T1000 (cell line): ENCODE measurements around the gene GPR179.

ENCODE experiments used
- DNase-seq: peaks from one replicate; lab custom pipeline; 2025; ENCODE audit warnings: mixed read lengths; lab: John Stamatoyannopoulos, UW

The GPR179 gene

GRCh38 chr17:38343608-38344419 lies at the start of gene GPR179:
Gene GPR179 (minus strand): TSS chr17:38343956. CDS start chr17:38343789, 167 bp downstream.
- no peak for DNase-seq

- DNase-seq: no peak
Observed at GRCh38 chr17:38379448-38379847, 35.7 kb upstream of the GPR179 start.

GRCh38 chr17:38369124-38369886 lies 25.5 kb upstream of the GPR179 start:
- no peak for DNase-seq

- no peak for DNase-seq
Observed at GRCh38 chr17:38364741-38365140, 21.0 kb upstream of the GPR179 start.

- no peak for DNase-seq
Observed at GRCh38 chr17:38363016-38363415, 19.3 kb upstream of the GPR179 start.

- no peak for DNase-seq
Observed at GRCh38 chr17:38361694-38362465, 18.1 kb upstream of the GPR179 start.

- no peak for DNase-seq
Observed at GRCh38 chr17:38358586-38359513, 15.1 kb upstream of the GPR179 start.

GRCh38 chr17:38357486-38358123 lies 13.8 kb upstream of the GPR179 start:
- DNase-seq: no peak

- no peak for DNase-seq
Observed at GRCh38 chr17:38355251-38355650, 11.5 kb upstream of the GPR179 start.

- DNase-seq: no peak
Observed at GRCh38 chr17:38354466-38354865, 10.7 kb upstream of the GPR179 start.

- DNase-seq: no peak
Observed at GRCh38 chr17:38353668-38354067, 9.9 kb upstream of the GPR179 start.

- no peak for DNase-seq
Observed at GRCh38 chr17:38353086-38353604, 9.4 kb upstream of the GPR179 start.

GRCh38 chr17:38352245-38353085 lies 8.7 kb upstream of the GPR179 start:
- DNase-seq: no peak

- peak; percentile 87 for DNase-seq
Observed at GRCh38 chr17:38351412-38352222, 7.9 kb upstream of the GPR179 start, which contains the start of gene SOCS7. Gene SOCS7 (plus strand): TSS chr17:38351844. CDS start chr17:38352053, 209 bp downstream.

GRCh38 chr17:38350035-38350434 lies 6.3 kb upstream of the GPR179 start:
- DNase-seq: no peak

GRCh38 chr17:38349097-38349730 lies 5.5 kb upstream of the GPR179 start:
- peak; percentile 72 for DNase-seq

- no peak for DNase-seq
Observed at GRCh38 chr17:38345743-38346142, 2.0 kb upstream of the GPR179 start.

GRCh38 chr17:38344420-38344745 lies 627 bp upstream of the GPR179 start:
- no peak for DNase-seq
